Ishikawa (cell line): ENCODE measurements around the gene DAD1.

ENCODE experiments used
- CEBPB ChIP-seq: IDR thresholded peaks from 2 replicates; pipeline ENCODE4 v1.6.1; 2012
- CREB1 ChIP-seq: IDR thresholded peaks from 2 replicates; pipeline ENCODE4 v1.6.1; 2012; ENCODE audit warnings: low read depth
- EGR1 ChIP-seq: IDR thresholded peaks from 2 replicates; pipeline ENCODE4 v1.6.1; 2012
- EP300 ChIP-seq: IDR thresholded peaks from 2 replicates; pipeline ENCODE4 v1.6.1; 2012; ENCODE audit warnings: borderline replicate concordance
- FOXM1 ChIP-seq: IDR thresholded peaks from 2 replicates; pipeline ENCODE4 v1.6.1; 2012; ENCODE audit warnings: low read depth, borderline replicate concordance
- NFIC ChIP-seq: IDR thresholded peaks from 2 replicates; pipeline ENCODE4 v1.6.1; 2012
- RAD21 ChIP-seq: IDR thresholded peaks from 2 replicates; pipeline ENCODE4 v1.6.1; 2012; ENCODE audit warnings: low read depth
- TAF1 ChIP-seq: IDR thresholded peaks from 2 replicates; pipeline ENCODE4 v1.6.1; 2012; ENCODE audit warnings: low read depth, mild to moderate bottlenecking
- TCF12 ChIP-seq: IDR thresholded peaks from 2 replicates; pipeline ENCODE4 v1.6.1; 2012; ENCODE audit warnings: low read depth
- TEAD4 ChIP-seq: IDR thresholded peaks from 2 replicates; pipeline ENCODE4 v1.6.1; 2012
- YY1 ChIP-seq: IDR thresholded peaks from 2 replicates; pipeline ENCODE4 v1.6.1; 2012; ENCODE audit warnings: low read depth
- ZBTB7A ChIP-seq: IDR thresholded peaks from 2 replicates; pipeline ENCODE4 v1.6.1; 2012; ENCODE audit warnings: low read depth
- TF ChIP-seq, protein P1 (sequence below): IDR thresholded peaks from 2 replicates; pipeline ENCODE4 v1.6.1; 2012
- TF ChIP-seq, protein P2 (sequence below): IDR thresholded peaks from 2 replicates; pipeline ENCODE4 v1.6.1; 2012; ENCODE audit warnings: low read depth, mild to moderate bottlenecking
- TF ChIP-seq, protein P3 (sequence below): IDR thresholded peaks from 2 replicates; pipeline ENCODE4 v1.6.1; 2012

Gene DAD1

DNA sequence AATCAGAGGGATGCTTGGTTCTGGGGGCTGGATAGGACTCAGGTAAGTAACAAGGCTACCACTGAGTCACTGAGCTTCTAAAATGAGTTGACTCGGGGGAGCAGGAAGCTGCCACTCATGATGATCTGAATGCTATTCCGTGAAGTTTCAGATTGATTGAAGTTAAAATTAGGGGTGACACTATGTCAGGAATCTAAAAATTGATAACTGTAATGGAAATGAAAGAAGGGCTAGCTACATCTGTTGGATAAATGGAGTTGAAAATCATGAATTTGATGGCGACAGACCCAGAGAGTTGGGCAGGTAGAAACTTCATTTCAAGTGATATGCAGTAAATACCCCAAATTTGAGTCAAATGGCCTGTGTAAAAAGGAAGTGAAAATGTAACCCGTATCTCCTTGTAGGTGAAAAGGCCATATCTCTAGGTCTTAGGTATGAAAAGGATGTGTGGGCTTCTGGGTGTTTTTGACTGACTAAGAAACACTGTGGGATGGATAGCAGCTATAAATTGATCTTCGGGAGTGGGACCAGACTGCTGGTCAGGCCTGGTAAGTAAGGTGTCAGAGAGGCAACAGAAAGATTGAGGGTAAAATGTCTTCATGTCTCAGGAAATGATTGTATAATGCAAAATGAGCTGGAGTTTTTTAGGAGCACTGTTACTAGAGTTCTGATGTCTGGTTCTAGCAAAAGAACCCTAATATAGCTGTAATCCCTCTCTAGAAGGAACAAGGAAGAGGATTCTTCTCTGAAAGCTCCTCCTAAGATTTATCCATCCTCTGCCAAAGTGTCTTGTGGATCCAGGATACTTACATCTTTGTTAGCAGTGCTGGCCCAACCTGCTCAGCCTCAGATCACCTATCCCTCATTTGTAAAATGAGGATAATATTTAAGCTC, 57.3 kb downstream of the DAD1 start:
- TF ChIP-seq CREB1 = no peak
- TF ChIP-seq TEAD4 = no peak
- no peak for TF ChIP-seq NFIC
- no peak for TF ChIP-seq YY1
- no peak for TF ChIP-seq RAD21
- TF ChIP-seq, protein P1, sequence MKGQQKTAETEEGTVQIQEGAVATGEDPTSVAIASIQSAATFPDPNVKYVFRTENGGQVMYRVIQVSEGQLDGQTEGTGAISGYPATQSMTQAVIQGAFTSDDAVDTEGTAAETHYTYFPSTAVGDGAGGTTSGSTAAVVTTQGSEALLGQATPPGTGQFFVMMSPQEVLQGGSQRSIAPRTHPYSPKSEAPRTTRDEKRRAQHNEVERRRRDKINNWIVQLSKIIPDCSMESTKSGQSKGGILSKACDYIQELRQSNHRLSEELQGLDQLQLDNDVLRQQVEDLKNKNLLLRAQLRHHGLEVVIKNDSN = no peak
- no peak for TF ChIP-seq EGR1
- TF ChIP-seq ZBTB7A = no peak
- TF ChIP-seq, protein P2, sequence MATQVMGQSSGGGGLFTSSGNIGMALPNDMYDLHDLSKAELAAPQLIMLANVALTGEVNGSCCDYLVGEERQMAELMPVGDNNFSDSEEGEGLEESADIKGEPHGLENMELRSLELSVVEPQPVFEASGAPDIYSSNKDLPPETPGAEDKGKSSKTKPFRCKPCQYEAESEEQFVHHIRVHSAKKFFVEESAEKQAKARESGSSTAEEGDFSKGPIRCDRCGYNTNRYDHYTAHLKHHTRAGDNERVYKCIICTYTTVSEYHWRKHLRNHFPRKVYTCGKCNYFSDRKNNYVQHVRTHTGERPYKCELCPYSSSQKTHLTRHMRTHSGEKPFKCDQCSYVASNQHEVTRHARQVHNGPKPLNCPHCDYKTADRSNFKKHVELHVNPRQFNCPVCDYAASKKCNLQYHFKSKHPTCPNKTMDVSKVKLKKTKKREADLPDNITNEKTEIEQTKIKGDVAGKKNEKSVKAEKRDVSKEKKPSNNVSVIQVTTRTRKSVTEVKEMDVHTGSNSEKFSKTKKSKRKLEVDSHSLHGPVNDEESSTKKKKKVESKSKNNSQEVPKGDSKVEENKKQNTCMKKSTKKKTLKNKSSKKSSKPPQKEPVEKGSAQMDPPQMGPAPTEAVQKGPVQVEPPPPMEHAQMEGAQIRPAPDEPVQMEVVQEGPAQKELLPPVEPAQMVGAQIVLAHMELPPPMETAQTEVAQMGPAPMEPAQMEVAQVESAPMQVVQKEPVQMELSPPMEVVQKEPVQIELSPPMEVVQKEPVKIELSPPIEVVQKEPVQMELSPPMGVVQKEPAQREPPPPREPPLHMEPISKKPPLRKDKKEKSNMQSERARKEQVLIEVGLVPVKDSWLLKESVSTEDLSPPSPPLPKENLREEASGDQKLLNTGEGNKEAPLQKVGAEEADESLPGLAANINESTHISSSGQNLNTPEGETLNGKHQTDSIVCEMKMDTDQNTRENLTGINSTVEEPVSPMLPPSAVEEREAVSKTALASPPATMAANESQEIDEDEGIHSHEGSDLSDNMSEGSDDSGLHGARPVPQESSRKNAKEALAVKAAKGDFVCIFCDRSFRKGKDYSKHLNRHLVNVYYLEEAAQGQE = no peak
- TF ChIP-seq, protein P3, sequence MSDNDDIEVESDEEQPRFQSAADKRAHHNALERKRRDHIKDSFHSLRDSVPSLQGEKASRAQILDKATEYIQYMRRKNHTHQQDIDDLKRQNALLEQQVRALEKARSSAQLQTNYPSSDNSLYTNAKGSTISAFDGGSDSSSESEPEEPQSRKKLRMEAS = no peak
- TF ChIP-seq EP300 = no peak
- TF ChIP-seq TAF1 = no peak
- no peak for TF ChIP-seq TCF12

DNA sequence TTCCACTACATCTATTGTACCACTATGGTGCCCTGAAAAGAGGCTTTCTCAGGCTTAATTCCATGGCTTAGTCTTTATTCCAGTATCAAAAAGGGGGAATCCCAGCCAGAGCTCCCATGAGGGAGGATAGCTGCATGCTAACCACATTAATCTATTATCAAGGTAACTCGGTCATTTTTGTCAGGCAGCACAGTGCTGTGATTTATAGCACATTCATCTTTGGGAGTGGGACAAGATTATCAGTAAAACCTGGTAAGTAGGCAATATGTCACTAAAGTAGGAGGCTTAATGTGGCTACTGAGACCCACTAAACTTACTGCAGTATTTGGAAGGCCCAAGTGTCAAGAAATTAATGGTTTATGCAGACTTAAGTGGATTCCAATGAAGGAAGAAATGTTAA, 58.9 kb downstream of the DAD1 start:
- TF ChIP-seq FOXM1 = no peak
- TF ChIP-seq TEAD4 = no peak
- TF ChIP-seq TCF12 = no peak
- TF ChIP-seq NFIC = no peak
- TF ChIP-seq CREB1 = no peak
- TF ChIP-seq CEBPB = no peak
- no peak for TF ChIP-seq RAD21
- TF ChIP-seq, protein P2 = no peak
- TF ChIP-seq, protein P1 = no peak
- no peak for TF ChIP-seq ZBTB7A
- no peak for TF ChIP-seq YY1
- TF ChIP-seq EGR1 = no peak

DNA sequence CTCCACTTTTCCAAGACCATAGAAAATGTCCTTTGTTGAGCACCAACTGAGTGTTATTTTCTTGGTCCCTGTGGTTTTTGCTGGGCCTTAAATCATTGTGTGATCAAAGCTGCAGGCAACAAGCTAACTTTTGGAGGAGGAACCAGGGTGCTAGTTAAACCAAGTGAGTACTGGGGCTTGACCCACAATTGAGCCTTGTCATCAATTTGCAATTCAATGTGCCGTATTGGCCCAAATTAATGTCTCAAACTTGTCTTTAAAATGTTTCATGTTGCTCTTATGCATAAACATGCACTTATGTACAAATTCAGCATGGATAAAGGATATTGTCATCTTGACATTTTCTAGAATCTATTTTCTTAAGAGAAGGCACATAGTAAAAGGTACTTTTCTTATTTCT, 62.3 kb downstream of the DAD1 start:
- TF ChIP-seq CEBPB (no peak), EGR1 (no peak), TCF12 (no peak), NFIC (no peak), RAD21 (no peak), YY1 (no peak), EP300 (no peak), TEAD4 (no peak), ZBTB7A (no peak), CREB1 (no peak), TAF1 (no peak), FOXM1 (no peak)
- TF ChIP-seq, protein P1 = no peak
- TF ChIP-seq, protein P2 = no peak
- TF ChIP-seq, protein P3 = no peak
